Stomach (tissue), 9 donors: ENCODE data around the gene RBPJ. TPM values are rescaled to one million over a fixed set of nuclear protein-coding genes. Genes with fewer than 3 reads are reported as not detected.

ENCODE experiments used
- DNase-seq, 2 donors: peaks; one replicate each; pipeline versions ENCODE4 v3.0.0 to v3.0.0-alpha.2; 2013 to 2019
- H3K27ac ChIP-seq, 5 donors: fragments of 200-600 bp in 4 of 5; sonication (generic) in 4 of 5; one replicate each; pipeline ENCODE4 v1.5.1; 2013 to 2019; ENCODE audit warnings: mild to moderate bottlenecking in 1 of 5, moderate library complexity in 1 of 5
- H3K27me3 ChIP-seq, 3 donors: fragments of 200-600 bp; sonication (generic); one replicate each; pipeline ENCODE4 v1.5.1; 2017 to 2019; ENCODE audit warnings: mixed run types in 1 of 3
- H3K36me3 ChIP-seq, 4 donors: fragments of 200-600 bp; sonication (generic); 1 replicate in 3 of 4; 2 replicates in 1 of 4; pipeline ENCODE4 v1.5.1; 2016 to 2019
- H3K4me1 ChIP-seq, 4 donors: fragments of 200-600 bp; sonication (generic); one replicate each; pipeline ENCODE4 v1.5.1; 2016 to 2019
- H3K4me3 ChIP-seq, 4 donors: fragments of 200-600 bp; sonication (generic) in 3 of 4; one replicate each; pipeline ENCODE4 v1.5.1; 2016 to 2019; ENCODE audit warnings: mild to moderate bottlenecking in 1 of 4
- H3K9me3 ChIP-seq, 4 donors: fragments of 200-600 bp; sonication (generic); one replicate each; pipeline ENCODE4 v1.5.1; 2016 to 2019
- CTCF ChIP-seq, 7 experiments: fragments of 450-650 bp in 4 of 7; fragments of 200-600 bp in 3 of 7; sonication (generic) in 3 of 7; IDR thresholded peaks; one replicate each; pipeline ENCODE4 v1.5.1; 2016 to 2019; ENCODE audit warnings: antibody characterized with exemption in 7 of 7, control low read depth in 2 of 7, mild to moderate bottlenecking in 1 of 7
- EP300 ChIP-seq: sonication (generic); formaldehyde crosslinking; IDR thresholded peaks from one replicate; pipeline ENCODE4 v1.6.1; 2017; ENCODE audit warnings: antibody characterized with exemption
- POLR2A ChIP-seq, 4 donors: fragments of 450-650 bp; IDR thresholded peaks; one replicate each; pipeline ENCODE4 v1.6.1; 2016; ENCODE audit warnings: antibody characterized with exemption in 4 of 4, control low read depth in 2 of 4, mild to moderate bottlenecking in 1 of 4, moderate library complexity in 1 of 4
- POLR2AphosphoS5 ChIP-seq, 3 donors: sonication (generic); formaldehyde crosslinking; IDR thresholded peaks; one replicate each; pipeline ENCODE4 v1.6.1; 2016; ENCODE audit warnings: antibody characterized with exemption in 3 of 3
- WGBS, 5 donors: extraction: QIAGEN DNeasy Blood & Tissue Kit in 3 of 5; methylation state at CpG; one replicate each; pipeline versions ENCODE4 v1.1.5 to v1.1.7; 2013 to 2018; 5-methylcytosine and 5-hydroxymethylcytosine counted together
- intact Hi-C: fragments of 100-400 bp; cut with DNase I; formaldehyde crosslinking; loops from one replicate; pipeline ENCODE4 v1.15.1; 2023; ENCODE audit warnings: low total_unique reads
- polyA plus RNA-seq, 3 donors: library from polyadenylated mRNA; stranded (reverse); fragments of 200-250 nt; gene quantifications; one replicate each; pipeline ENCODE4 v1.2.3, GENCODE V29; 2013
- total RNA-seq, 5 donors: library from RNA; depleted of rRNA; stranded (reverse); fragments of >200 nt; gene quantifications; one replicate each; pipeline versions ENCODE4 v1.1.0 to v1.2.3, GENCODE V29; 2014 to 2016
- donor health status: healthy with polysubstance abuse.
- donor health status: Bipolar disorder and iron deficiency.
- donor health status: healthy.

RBPJ gene
- total and polyA plus RNA-seq, 8 donors = 23.2 to 184 (median 45.8) TPM

- peak overlapping the region in 3 of 5 donors; percentile 25 to 69 (median 36) for H3K27ac ChIP-seq
- peak in 1 of 2 donors; percentile 50 for DNase-seq
- H3K27me3 ChIP-seq = no peaks in the 10 kb centered on the region
- intact Hi-C loops = no loop called here
- TF ChIP-seq POLR2AphosphoS5 (IDR thresholded peaks at IDR 0.05) = peak in 1 of 3 donors; percentile 7
- TF ChIP-seq EP300 = no peak
- TF ChIP-seq POLR2A (IDR thresholded peaks at IDR 0.05) = no peak
- TF ChIP-seq CTCF (IDR thresholded peaks at IDR 0.05) = no peak
- H3K4me1 ChIP-seq = peaks cover 9 to 48% (median 30%) of the 10 kb centered on the region in 4 donors
- H3K4me3 ChIP-seq = no peak overlapping the region
- WGBS, 5 donors = 49 to 71% (median 53%) methylated on average over 3 of the region's 3 CpGs
- H3K9me3 ChIP-seq = no peaks in the 10 kb centered on the region
- peaks cover 0 to 5% (median 2%) of the 10 kb centered on the region in 4 donors for H3K36me3 ChIP-seq
Measured at GRCh38 chr4:26482508-26483462, 162.0 kb downstream of the RBPJ start.

GRCh38 chr4:26484032-26484515, 163.3 kb downstream of the RBPJ start:
- Histone ChIP-seq H3K36me3 (peaks cover 0 to 5% (median 2%) of the 10 kb centered on the region in 4 donors), H3K9me3 (no peaks in the 10 kb centered on the region), H3K27ac (peak overlapping the region in 4 of 5 donors; percentile 23 to 69 (median 38)), H3K27me3 (no peaks in the 10 kb centered on the region), H3K4me1 (peaks cover 9 to 48% (median 30%) of the 10 kb centered on the region in 4 donors), H3K4me3 (peak overlapping the region in 3 of 4 donors; percentile 18 to 22 (median 20))
- DNase-seq = peak in 1 of 2 donors; percentile 48
- intact Hi-C loops = no loop called here
- TF ChIP-seq POLR2A (IDR thresholded peaks at IDR 0.05) (no peak), EP300 (no peak), CTCF (IDR thresholded peaks at IDR 0.05) (no peak), POLR2AphosphoS5 (IDR thresholded peaks at IDR 0.05) (peak in 1 of 3 donors; percentile 58)
- WGBS, 5 donors = 20 to 37% (median 28%) methylated on average over 2 of the region's 2 CpGs

GRCh38 chr4:26484516-26484915, 163.7 kb downstream of the RBPJ start:
- Histone ChIP-seq H3K9me3 (no peaks in the 10 kb centered on the region), H3K36me3 (peaks cover 0 to 5% (median 2%) of the 10 kb centered on the region in 4 donors), H3K27me3 (no peaks in the 10 kb centered on the region), H3K27ac (peak overlapping the region in 4 of 5 donors; percentile 8 to 69 (median 38)), H3K4me1 (peaks cover 9 to 48% (median 31%) of the 10 kb centered on the region in 4 donors), H3K4me3 (peak overlapping the region; percentile 18 to 22 (median 20))
- whole genome bisulfite sequencing, 5 donors = 33 to 74% (median 43%) methylated on average over 5 of the region's 5 CpGs
- no peak for DNase-seq
- TF ChIP-seq CTCF (IDR thresholded peaks at IDR 0.05) (no peak), POLR2AphosphoS5 (IDR thresholded peaks at IDR 0.05) (no peak), POLR2A (IDR thresholded peaks at IDR 0.05) (no peak), EP300 (no peak)
- intact Hi-C loops = no loop called here

Other genes starting within 250 kb of the RBPJ start
- gene CCKAR, start 169.5 kb downstream of the RBPJ start, total RNA-seq = 10 to 100 TPM in 2 of 5 donors, 1 to 10 TPM in 2, not detected in 1; 1.8 to 21.1 (median 12.9) TPM
- 1 to 10 TPM; 1.4 to 9.2 (median 6.7) TPM for gene CCKAR, start 169.5 kb downstream of the RBPJ start, polyA plus RNA-seq